ENCODE measurements around the gene LRRC8D. TPM values are rescaled to one million over a fixed set of nuclear protein-coding genes. Genes with fewer than 3 reads are reported as not detected.

The LRRC8D gene
- total and polyA plus RNA-seq, 2 of the 4 experiments (the other 2 are of a cell fraction), result 34.1 to 35.3 TPM

DNA sequence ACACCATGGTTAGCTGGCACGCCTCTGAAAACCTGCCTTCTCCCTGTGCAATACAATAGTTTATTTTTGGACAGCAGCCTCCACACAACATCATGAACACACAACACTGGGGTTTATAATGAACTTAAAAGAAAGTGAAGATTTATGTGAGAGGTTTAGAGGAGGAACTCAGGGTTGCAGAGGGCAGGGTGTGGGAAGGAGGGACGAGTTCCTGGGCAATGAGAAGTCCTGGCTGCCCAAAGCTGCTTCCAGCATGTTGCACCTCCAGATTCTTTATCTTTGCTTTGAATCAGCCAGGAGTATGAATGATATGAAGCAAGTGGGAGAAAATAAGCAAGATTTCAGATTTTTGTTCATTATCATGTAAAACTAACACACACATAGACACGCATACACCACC, 11.3 kb upstream of the LRRC8D start:
- DNase-seq (peak; percentile 61), ATAC-seq (ENCODE audit: low read depth) (peak; percentile 22)
- Histone ChIP-seq H2AFZ (replicated peaks; ENCODE audit: low read length, poor library complexity) (no peak overlapping the region), H4K5ac (ENCODE audit: low read depth, low read length) (no peak overlapping the region), H3K14ac (replicated peaks; ENCODE audit: low read depth, low read length) (no peak overlapping the region), H4K91ac (ENCODE audit: insufficient read depth, low read depth, low read length) (no peak overlapping the region), H3K56ac (ENCODE audit: extremely low read depth, insufficient read depth, low read length) (no peak overlapping the region), H3K4me1 (ENCODE audit: control insufficient read depth, insufficient read depth, low read length) (peaks cover 11% of the 10 kb centered on the region), H3K27me3 (ENCODE audit: control insufficient read depth, insufficient read depth, low read length) (no peaks in the 10 kb centered on the region), H3K4me3 (ENCODE audit: insufficient read depth, low read depth, low read length) (no peak overlapping the region), H4K20me1 (ENCODE audit: insufficient read depth, low read length) (no peaks in the 10 kb centered on the region), H4K8ac (ENCODE audit: low read depth in 2 of 2, low read length in 2 of 2) (no peak overlapping the region), H3K23ac (ENCODE audit: low read depth, low read length) (no peak overlapping the region), H3K9ac (ENCODE audit: low read depth, low read length) (no peak overlapping the region), H3K18ac (ENCODE audit: low read depth, low read length) (no peak overlapping the region), H3K36me3 (ENCODE audit: control insufficient read depth, insufficient read depth, low read length) (no peaks in the 10 kb centered on the region), H3K4me2 (ENCODE audit: low read depth, low read length) (no peak overlapping the region), H3K79me1 (ENCODE audit: low read depth in 1 of 2, low read length in 2 of 2) (no peaks in the 10 kb centered on the region), H2BK15ac (ENCODE audit: low read depth, low read length) (no peak overlapping the region), H2BK20ac (ENCODE audit: low read depth, low read length) (no peak overlapping the region), H2BK5ac (ENCODE audit: low read depth, low read length, poor library complexity, severe bottlenecking) (no peak overlapping the region), H3K4ac (ENCODE audit: low read depth, low read length) (no peak overlapping the region), H2AK9ac (replicated peaks; ENCODE audit: low read depth, low read length, poor library complexity) (no peak overlapping the region), H2AK5ac (ENCODE audit: low read depth, low read length) (no peak overlapping the region), H2BK120ac (ENCODE audit: low read depth, low read length) (no peak overlapping the region), H3K9me3 (ENCODE audit: control insufficient read depth, insufficient read depth, low read length) (no peaks in the 10 kb centered on the region), H3K27ac (ENCODE audit: insufficient read depth, low read length) (no peak overlapping the region), H3K9me1 (ENCODE audit: insufficient read depth, low read length) (peaks cover 8% of the 10 kb centered on the region; the same call in 1 of the 2 replicates)
- no CpG with 5 or more reads among the region's 3 CpGs for WGBS, 2 experiments (ENCODE audit: extremely low coverage in 2 of 2, insufficient read length in 1 of 2)
- in situ Hi-C loops (cut with MboI; ENCODE audit: low sequenced_read_pairs), result no loop called here
- CTCF ChIA-PET, result no interaction called here
- intact Hi-C loops (cut with micrococcal nuclease), result no loop called here
- TF ChIP-seq RCOR1 (IDR thresholded peaks at IDR 0.05; ENCODE audit: insufficient replicate concordance, low read length), result no peak
- no peak for TF ChIP-seq SMC3 (IDR thresholded peaks at IDR 0.05; ENCODE audit: low read depth, low read length)
- no peak for TF ChIP-seq CEBPB (IDR thresholded peaks at IDR 0.05; ENCODE audit: low read depth, low read length)
- no peak for TF ChIP-seq MAFK (IDR thresholded peaks at IDR 0.05; ENCODE audit: low read depth, low read length)
- TF ChIP-seq MAZ (IDR thresholded peaks at IDR 0.05; ENCODE audit: borderline replicate concordance, low read depth, low read length), result no peak
- TF ChIP-seq, protein P1, sequence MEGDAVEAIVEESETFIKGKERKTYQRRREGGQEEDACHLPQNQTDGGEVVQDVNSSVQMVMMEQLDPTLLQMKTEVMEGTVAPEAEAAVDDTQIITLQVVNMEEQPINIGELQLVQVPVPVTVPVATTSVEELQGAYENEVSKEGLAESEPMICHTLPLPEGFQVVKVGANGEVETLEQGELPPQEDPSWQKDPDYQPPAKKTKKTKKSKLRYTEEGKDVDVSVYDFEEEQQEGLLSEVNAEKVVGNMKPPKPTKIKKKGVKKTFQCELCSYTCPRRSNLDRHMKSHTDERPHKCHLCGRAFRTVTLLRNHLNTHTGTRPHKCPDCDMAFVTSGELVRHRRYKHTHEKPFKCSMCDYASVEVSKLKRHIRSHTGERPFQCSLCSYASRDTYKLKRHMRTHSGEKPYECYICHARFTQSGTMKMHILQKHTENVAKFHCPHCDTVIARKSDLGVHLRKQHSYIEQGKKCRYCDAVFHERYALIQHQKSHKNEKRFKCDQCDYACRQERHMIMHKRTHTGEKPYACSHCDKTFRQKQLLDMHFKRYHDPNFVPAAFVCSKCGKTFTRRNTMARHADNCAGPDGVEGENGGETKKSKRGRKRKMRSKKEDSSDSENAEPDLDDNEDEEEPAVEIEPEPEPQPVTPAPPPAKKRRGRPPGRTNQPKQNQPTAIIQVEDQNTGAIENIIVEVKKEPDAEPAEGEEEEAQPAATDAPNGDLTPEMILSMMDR (conservative IDR thresholded peaks at IDR 0.05; ENCODE audit: low read depth, low read length), result no peak
- no peak for TF ChIP-seq RAD21 (IDR thresholded peaks at IDR 0.05; ENCODE audit: low read length)
- TF ChIP-seq CHD1 (IDR thresholded peaks at IDR 0.05; ENCODE audit: low read depth, low read length), result no peak
- no peak for TF ChIP-seq NFE2L2 (IDR thresholded peaks at IDR 0.05; ENCODE audit: low read depth, low read length)
- TF ChIP-seq, protein P2, sequence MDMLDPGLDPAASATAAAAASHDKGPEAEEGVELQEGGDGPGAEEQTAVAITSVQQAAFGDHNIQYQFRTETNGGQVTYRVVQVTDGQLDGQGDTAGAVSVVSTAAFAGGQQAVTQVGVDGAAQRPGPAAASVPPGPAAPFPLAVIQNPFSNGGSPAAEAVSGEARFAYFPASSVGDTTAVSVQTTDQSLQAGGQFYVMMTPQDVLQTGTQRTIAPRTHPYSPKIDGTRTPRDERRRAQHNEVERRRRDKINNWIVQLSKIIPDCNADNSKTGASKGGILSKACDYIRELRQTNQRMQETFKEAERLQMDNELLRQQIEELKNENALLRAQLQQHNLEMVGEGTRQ (IDR thresholded peaks at IDR 0.05; ENCODE audit: low read depth, low read length), result no peak
- TF ChIP-seq FOS (IDR thresholded peaks at IDR 0.05; ENCODE audit: low read depth, low read length), result no peak
- TF ChIP-seq, protein P3, sequence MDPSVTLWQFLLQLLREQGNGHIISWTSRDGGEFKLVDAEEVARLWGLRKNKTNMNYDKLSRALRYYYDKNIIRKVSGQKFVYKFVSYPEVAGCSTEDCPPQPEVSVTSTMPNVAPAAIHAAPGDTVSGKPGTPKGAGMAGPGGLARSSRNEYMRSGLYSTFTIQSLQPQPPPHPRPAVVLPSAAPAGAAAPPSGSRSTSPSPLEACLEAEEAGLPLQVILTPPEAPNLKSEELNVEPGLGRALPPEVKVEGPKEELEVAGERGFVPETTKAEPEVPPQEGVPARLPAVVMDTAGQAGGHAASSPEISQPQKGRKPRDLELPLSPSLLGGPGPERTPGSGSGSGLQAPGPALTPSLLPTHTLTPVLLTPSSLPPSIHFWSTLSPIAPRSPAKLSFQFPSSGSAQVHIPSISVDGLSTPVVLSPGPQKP (IDR thresholded peaks at IDR 0.05; ENCODE audit: borderline replicate concordance, low read depth, low read length), result no peak
- TF ChIP-seq RFX5 (IDR thresholded peaks at IDR 0.05; ENCODE audit: low read depth, low read length), result no peak
- TF ChIP-seq BHLHE40 (IDR thresholded peaks at IDR 0.05; ENCODE audit: low read depth, low read length), result no peak
- no peak for TF ChIP-seq MXI1 (IDR thresholded peaks at IDR 0.05; ENCODE audit: borderline replicate concordance, low read depth, low read length)
- no peak for TF ChIP-seq POLR2A (IDR thresholded peaks at IDR 0.05; ENCODE audit: low read depth, low read length)
- POLR2A ChIA-PET (ENCODE audit: unreplicated experiment), result no interaction called here
- BruUV-seq (replicated peaks), result no TSS peak
- dilution Hi-C loops (cut with HindIII; ENCODE audit: low sequenced_read_pairs, unreplicated experiment), result no loop called here
